Spinal cord (tissue), 10 donors: ENCODE data around the gene GLI3. TPM values are rescaled to one million over a fixed set of nuclear protein-coding genes. Genes with fewer than 3 reads are reported as not detected.

Experiments
- DNase-seq, 6 donors: peaks; one replicate each; pipeline versions ENCODE4 v3.0.0 to v3.0.0-alpha.2; 2013 to 2015; ENCODE audit warnings: low spot score in 6 of 6, low read depth in 4 of 6
- H3K27ac ChIP-seq: one replicate; pipeline ENCODE4 v1.5.1; 2013; ENCODE audit warnings: low read depth, low read length, control low read depth
- H3K27me3 ChIP-seq: one replicate; pipeline ENCODE4 v1.6.1; 2013; ENCODE audit warnings: low read length; ENCODE audit not compliant: control insufficient read depth, insufficient read depth
- H3K36me3 ChIP-seq: one replicate; pipeline ENCODE4 v1.6.1; 2013; ENCODE audit warnings: low read length; ENCODE audit not compliant: control insufficient read depth, insufficient read depth
- H3K4me1 ChIP-seq: one replicate; pipeline ENCODE4 v1.6.1; 2013; ENCODE audit warnings: low read length; ENCODE audit not compliant: control insufficient read depth, insufficient read depth
- H3K4me3 ChIP-seq: one replicate; pipeline ENCODE4 v1.5.1; 2013; ENCODE audit warnings: low read depth, low read length, control low read depth
- H3K9me3 ChIP-seq: one replicate; pipeline ENCODE4 v1.6.1; 2013; ENCODE audit warnings: low read length; ENCODE audit not compliant: control insufficient read depth, insufficient read depth
- WGBS: methylation state at CpG from one replicate; pipeline ENCODE4 v1.1.5; 2013; ENCODE audit warnings: missing lambda C conversion rate; ENCODE audit not compliant: insufficient coverage; 5-methylcytosine and 5-hydroxymethylcytosine counted together
- polyA plus RNA-seq, 2 donors: library from polyadenylated mRNA; unstranded; fragments of 120-200 nt; gene quantifications; one replicate each; pipeline ENCODE4 v1.2.1, GENCODE V29; 2013; ENCODE audit not compliant: insufficient read length in 2 of 2
- total RNA-seq, 2 donors: library from RNA; depleted of rRNA in 1 of 2; stranded (reverse); fragments of 120-200 nt in 1 of 2; fragments of >200 nt in 1 of 2; gene quantifications; one replicate each; pipeline versions ENCODE4 v1.2.3 to v1.2.4, GENCODE V29; 2013 to 2014
- donor health status: healthy.

The GLI3 gene
- total and polyA plus RNA-seq, 4 donors: 8.7 to 11.9 (median 10.1) TPM

GRCh38 chr7:42262964-42263363 is 26.0 kb upstream of the GLI3 start:
- Histone ChIP-seq H3K4me3 (no peak overlapping the region), H3K9me3 (no peaks in the 10 kb centered on the region), H3K27ac (no peak overlapping the region), H3K36me3 (no peaks in the 10 kb centered on the region), H3K27me3 (no peaks in the 10 kb centered on the region), H3K4me1 (no peaks in the 10 kb centered on the region)
- DNase-seq: peak in 4 of 6 donors; percentile 36 to 84 (median 68)
- 31% methylated on average over 7 of the region's 7 CpGs for WGBS

- Histone ChIP-seq H3K27ac (no peak overlapping the region), H3K36me3 (no peaks in the 10 kb centered on the region), H3K27me3 (no peaks in the 10 kb centered on the region), H3K4me3 (no peak overlapping the region), H3K4me1 (no peaks in the 10 kb centered on the region), H3K9me3 (no peaks in the 10 kb centered on the region)
- WGBS: 86% methylated on average over 2 of the region's 5 CpGs
- DNase-seq: no peak
These were observed 17.2 kb upstream of the GLI3 start for GRCh38 chr7:42254217-42254616.

GRCh38 chr7:42253316-42253715 is 16.3 kb upstream of the GLI3 start:
- H3K4me1 ChIP-seq: no peaks in the 10 kb centered on the region
- DNase-seq: no peak
- no peaks in the 10 kb centered on the region for H3K9me3 ChIP-seq
- WGBS: 97% methylated on average over 3 of the region's 3 CpGs
- H3K36me3 ChIP-seq: no peaks in the 10 kb centered on the region
- H3K4me3 ChIP-seq: no peak overlapping the region
- no peak overlapping the region for H3K27ac ChIP-seq
- no peaks in the 10 kb centered on the region for H3K27me3 ChIP-seq

GRCh38 chr7:42250411-42250810 is 13.4 kb upstream of the GLI3 start:
- H3K27ac ChIP-seq: no peak overlapping the region
- WGBS: 100% methylated on average over 2 of the region's 2 CpGs
- no peak for DNase-seq

GRCh38 chr7:42248579-42248978 is 11.6 kb upstream of the GLI3 start:
- no peak overlapping the region for H3K27ac ChIP-seq
- H3K4me1 ChIP-seq: no peaks in the 10 kb centered on the region
- H3K36me3 ChIP-seq: no peaks in the 10 kb centered on the region
- no peak overlapping the region for H3K4me3 ChIP-seq
- no peak for DNase-seq
- no peaks in the 10 kb centered on the region for H3K9me3 ChIP-seq
- no CpG with 5 or more reads among the region's 1 CpG for WGBS
- no peaks in the 10 kb centered on the region for H3K27me3 ChIP-seq

More at GRCh38 chr7:42250411-42250810, 13.4 kb upstream of the GLI3 start:
- Histone ChIP-seq H3K36me3 (no peaks in the 10 kb centered on the region), H3K4me3 (no peak overlapping the region), H3K27me3 (no peaks in the 10 kb centered on the region), H3K9me3 (no peaks in the 10 kb centered on the region), H3K4me1 (no peaks in the 10 kb centered on the region)

GRCh38 chr7:42247301-42247700 is 10.3 kb upstream of the GLI3 start:
- H3K4me3 ChIP-seq: no peak overlapping the region
- no peak for DNase-seq

GRCh38 chr7:42244828-42245227 is 7.8 kb upstream of the GLI3 start:
- no peak for DNase-seq
- Histone ChIP-seq H3K4me3 (no peak overlapping the region), H3K27ac (no peak overlapping the region), H3K4me1 (no peaks in the 10 kb centered on the region), H3K27me3 (no peaks in the 10 kb centered on the region), H3K36me3 (no peaks in the 10 kb centered on the region), H3K9me3 (no peaks in the 10 kb centered on the region)
- WGBS: 100% methylated on average over 1 of the region's 2 CpGs

More at GRCh38 chr7:42247301-42247700, 10.3 kb upstream of the GLI3 start:
- Histone ChIP-seq H3K27me3 (no peaks in the 10 kb centered on the region), H3K36me3 (no peaks in the 10 kb centered on the region), H3K9me3 (no peaks in the 10 kb centered on the region), H3K27ac (no peak overlapping the region), H3K4me1 (no peaks in the 10 kb centered on the region)
- WGBS: 80% methylated on average over 3 of the region's 5 CpGs

GRCh38 chr7:42242381-42242780 is 5.4 kb upstream of the GLI3 start:
- Histone ChIP-seq H3K9me3 (no peaks in the 10 kb centered on the region), H3K27ac (no peak overlapping the region), H3K27me3 (no peaks in the 10 kb centered on the region), H3K4me3 (no peak overlapping the region), H3K4me1 (peaks cover 9% of the 10 kb centered on the region), H3K36me3 (no peaks in the 10 kb centered on the region)
- no peak for DNase-seq
- WGBS: 55% methylated on average over 3 of the region's 3 CpGs

GRCh38 chr7:42241424-42241823 is 4.4 kb upstream of the GLI3 start:
- H3K4me3 ChIP-seq: no peak overlapping the region
- H3K36me3 ChIP-seq: no peaks in the 10 kb centered on the region
- no peak overlapping the region for H3K27ac ChIP-seq
- H3K4me1 ChIP-seq: peaks cover 12% of the 10 kb centered on the region
- H3K9me3 ChIP-seq: no peaks in the 10 kb centered on the region
- peaks cover 2% of the 10 kb centered on the region for H3K27me3 ChIP-seq
- 54% methylated on average over 5 of the region's 6 CpGs for WGBS
- DNase-seq: no peak

- H3K9me3 ChIP-seq: no peaks in the 10 kb centered on the region
- no peak overlapping the region for H3K27ac ChIP-seq
- peaks cover 19% of the 10 kb centered on the region for H3K4me1 ChIP-seq
- no peak for DNase-seq
- no peak overlapping the region for H3K4me3 ChIP-seq
- H3K36me3 ChIP-seq: no peaks in the 10 kb centered on the region
- H3K27me3 ChIP-seq: peaks cover 9% of the 10 kb centered on the region
- 59% methylated on average over 2 of the region's 2 CpGs for WGBS
These were observed 3.4 kb upstream of the GLI3 start for GRCh38 chr7:42240416-42240815.
